ENCODE results near the gene GLTP. TPM values are rescaled to one million over a fixed set of nuclear protein-coding genes. Genes with fewer than 3 reads are reported as not detected.

Gene GLTP
- total RNA-seq, 3 donors from 2014 or later (not counting 1 experiment from before 2014, with no cell fraction given): 48.6 to 52.8 (median 49.2) TPM

GRCh38 chr12:109910969-109911348 lies 30.6 kb upstream of the GLTP start:
- Histone ChIP-seq H3K27ac (ENCODE audit: low read length) (no peak overlapping the region), H3K36me3 (ENCODE audit: control insufficient read depth, insufficient read depth, low read length) (peaks cover 84% of the 10 kb centered on the region), H3K4me3 (ENCODE audit: low read length) (no peak overlapping the region), H3K27me3 (ENCODE audit: control insufficient read depth, insufficient read depth, low read length) (no peaks in the 10 kb centered on the region), H3K9me3 (ENCODE audit: control insufficient read depth, insufficient read depth, low read length) (no peaks in the 10 kb centered on the region), H3K4me1 (ENCODE audit: control insufficient read depth, insufficient read depth, low read length) (no peaks in the 10 kb centered on the region)
- Mint-ChIP-seq H3K4me1 (peaks cover 0 to 11% of the 10 kb centered on the region in 2 donors), H3K27ac (no peak overlapping the region), H3K36me3 (peaks cover 21% of the 10 kb centered on the region), H3K27me3 (ENCODE audit: low read depth in 2 of 2) (no peaks in the 10 kb centered on the region), H3K9me3 (no peaks in the 10 kb centered on the region), H3K4me3 (no peak overlapping the region)
- TF ChIP-seq CTCF (IDR thresholded peaks at IDR 0.05): peak; percentile 12
- intact Hi-C loops (cut with micrococcal nuclease): no loop called here
- ATAC-seq (no peak), DNase-seq (peak in 1 of 2 donors; percentile 27)
- WGBS (ENCODE audit: insufficient coverage): 94% methylated on average over 12 of the region's 12 CpGs

- no peak overlapping the region for H3K4me3 Mint-ChIP-seq
- H3K4me3 ChIP-seq (ENCODE audit: low read length): no peak overlapping the region
- peaks cover 0 to 11% of the 10 kb centered on the region in 2 donors for H3K4me1 Mint-ChIP-seq
- no peaks in the 10 kb centered on the region for H3K27me3 ChIP-seq (ENCODE audit: control insufficient read depth, insufficient read depth, low read length)
- no peak for DNase-seq
- H3K27ac ChIP-seq (ENCODE audit: low read length): no peak overlapping the region
- H3K4me1 ChIP-seq (ENCODE audit: control insufficient read depth, insufficient read depth, low read length): no peaks in the 10 kb centered on the region
- no peak for ATAC-seq
- H3K9me3 ChIP-seq (ENCODE audit: control insufficient read depth, insufficient read depth, low read length): no peaks in the 10 kb centered on the region
- no peaks in the 10 kb centered on the region for H3K27me3 Mint-ChIP-seq (ENCODE audit: low read depth in 2 of 2)
- TF ChIP-seq CTCF (IDR thresholded peaks at IDR 0.05): no peak
- 99% methylated on average over 8 of the region's 8 CpGs for WGBS (ENCODE audit: insufficient coverage)
- peaks cover 84% of the 10 kb centered on the region for H3K36me3 ChIP-seq (ENCODE audit: control insufficient read depth, insufficient read depth, low read length)
- no peaks in the 10 kb centered on the region for H3K9me3 Mint-ChIP-seq
- H3K36me3 Mint-ChIP-seq: peaks cover 21% of the 10 kb centered on the region
- intact Hi-C loops (cut with micrococcal nuclease): no loop called here
- no peak overlapping the region for H3K27ac Mint-ChIP-seq
Observed at GRCh38 chr12:109910254-109910968, 30.1 kb upstream of the GLTP start.

- WGBS (ENCODE audit: insufficient coverage): 96% methylated on average over 10 of the region's 10 CpGs
- Histone ChIP-seq H3K4me1 (ENCODE audit: control insufficient read depth, insufficient read depth, low read length) (peaks cover 15% of the 10 kb centered on the region), H3K27ac (ENCODE audit: low read length) (no peak overlapping the region), H3K4me3 (ENCODE audit: low read length) (no peak overlapping the region), H3K36me3 (ENCODE audit: control insufficient read depth, insufficient read depth, low read length) (peaks cover 68% of the 10 kb centered on the region), H3K27me3 (ENCODE audit: control insufficient read depth, insufficient read depth, low read length) (no peaks in the 10 kb centered on the region), H3K9me3 (ENCODE audit: control insufficient read depth, insufficient read depth, low read length) (no peaks in the 10 kb centered on the region)
- H3K9me3 Mint-ChIP-seq: no peaks in the 10 kb centered on the region
- no peak overlapping the region for H3K4me3 Mint-ChIP-seq
- peak overlapping the region in 1 of 2 donors; percentile 57 for H3K27ac Mint-ChIP-seq
- ATAC-seq: no peak
- TF ChIP-seq CTCF (IDR thresholded peaks at IDR 0.05): no peak
- DNase-seq: no peak
- intact Hi-C loops (cut with micrococcal nuclease): no loop called here
- H3K4me1 Mint-ChIP-seq: peaks cover 19 to 32% of the 10 kb centered on the region in 2 donors
- no peaks in the 10 kb centered on the region for H3K27me3 Mint-ChIP-seq (ENCODE audit: low read depth in 2 of 2)
- H3K36me3 Mint-ChIP-seq: peaks cover 27% of the 10 kb centered on the region
Observed at GRCh38 chr12:109905301-109905700, 25.0 kb upstream of the GLTP start.

Data from natural killer cell (primary cell).